ENCODE data around the gene AP1B1. TPM values are rescaled to one million over a fixed set of nuclear protein-coding genes. Genes with fewer than 3 reads are reported as not detected.
"Not testable (repeated sequence)": the region's sequence is repeated elsewhere in the genome, so short reads cannot be mapped to it uniquely, and the experiment has no call there.

Gene AP1B1
- total RNA-seq, 1 experiment from 2014 or later, result 88.9 TPM

DNA sequence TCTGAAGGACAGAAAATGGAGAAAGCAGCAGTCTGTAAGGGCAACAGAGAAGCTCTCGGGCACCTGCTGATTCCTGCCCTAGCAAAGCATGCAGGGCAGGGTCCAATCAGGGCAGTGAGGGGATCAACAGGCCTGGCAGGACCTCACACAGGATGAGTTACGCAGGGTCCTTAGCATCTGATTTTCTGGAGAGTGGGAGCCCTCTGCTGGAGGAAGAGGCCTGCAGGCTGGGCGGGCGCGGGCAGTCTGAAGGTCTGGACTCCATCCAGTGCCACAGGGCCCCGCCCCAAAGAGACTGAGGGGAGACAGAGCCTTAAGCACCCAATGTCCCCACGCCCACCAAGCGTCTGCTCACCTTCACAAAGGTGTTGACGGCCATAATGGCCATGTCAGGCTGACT lies 28.9 kb downstream of the AP1B1 start:
- Mint-ChIP-seq H3K27ac (ENCODE audit: unreplicated experiment) (no peak overlapping the region), H3K36me3 (ENCODE audit: insufficient read depth, unreplicated experiment) (peaks cover 24% of the 10 kb centered on the region), H3K4me1 (ENCODE audit: low read depth, unreplicated experiment) (peaks cover 8% of the 10 kb centered on the region), H3K27me3 (ENCODE audit: unreplicated experiment) (no peaks in the 10 kb centered on the region), H3K9me3 (ENCODE audit: low read depth, unreplicated experiment) (no peaks in the 10 kb centered on the region), H3K4me3 (ENCODE audit: low read depth, unreplicated experiment) (no peak overlapping the region)
- CTCF ChIA-PET, result interaction anchor here (0.8 kb wide), 1 partner anchor 53 kb away, joined by 3 read pairs; the partner anchor contains the start of gene GAS2L1
- intact Hi-C loops (cut with micrococcal nuclease; ENCODE audit: unreplicated experiment), result no loop called here
- no TSS peak for BruUV-seq (replicated peaks)
- TF ChIP-seq, protein P1, sequence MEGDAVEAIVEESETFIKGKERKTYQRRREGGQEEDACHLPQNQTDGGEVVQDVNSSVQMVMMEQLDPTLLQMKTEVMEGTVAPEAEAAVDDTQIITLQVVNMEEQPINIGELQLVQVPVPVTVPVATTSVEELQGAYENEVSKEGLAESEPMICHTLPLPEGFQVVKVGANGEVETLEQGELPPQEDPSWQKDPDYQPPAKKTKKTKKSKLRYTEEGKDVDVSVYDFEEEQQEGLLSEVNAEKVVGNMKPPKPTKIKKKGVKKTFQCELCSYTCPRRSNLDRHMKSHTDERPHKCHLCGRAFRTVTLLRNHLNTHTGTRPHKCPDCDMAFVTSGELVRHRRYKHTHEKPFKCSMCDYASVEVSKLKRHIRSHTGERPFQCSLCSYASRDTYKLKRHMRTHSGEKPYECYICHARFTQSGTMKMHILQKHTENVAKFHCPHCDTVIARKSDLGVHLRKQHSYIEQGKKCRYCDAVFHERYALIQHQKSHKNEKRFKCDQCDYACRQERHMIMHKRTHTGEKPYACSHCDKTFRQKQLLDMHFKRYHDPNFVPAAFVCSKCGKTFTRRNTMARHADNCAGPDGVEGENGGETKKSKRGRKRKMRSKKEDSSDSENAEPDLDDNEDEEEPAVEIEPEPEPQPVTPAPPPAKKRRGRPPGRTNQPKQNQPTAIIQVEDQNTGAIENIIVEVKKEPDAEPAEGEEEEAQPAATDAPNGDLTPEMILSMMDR (IDR thresholded peaks at IDR 0.05; ENCODE audit: unreplicated experiment), result peak; percentile 20
- DNase-seq, result peak; percentile 49

DNA sequence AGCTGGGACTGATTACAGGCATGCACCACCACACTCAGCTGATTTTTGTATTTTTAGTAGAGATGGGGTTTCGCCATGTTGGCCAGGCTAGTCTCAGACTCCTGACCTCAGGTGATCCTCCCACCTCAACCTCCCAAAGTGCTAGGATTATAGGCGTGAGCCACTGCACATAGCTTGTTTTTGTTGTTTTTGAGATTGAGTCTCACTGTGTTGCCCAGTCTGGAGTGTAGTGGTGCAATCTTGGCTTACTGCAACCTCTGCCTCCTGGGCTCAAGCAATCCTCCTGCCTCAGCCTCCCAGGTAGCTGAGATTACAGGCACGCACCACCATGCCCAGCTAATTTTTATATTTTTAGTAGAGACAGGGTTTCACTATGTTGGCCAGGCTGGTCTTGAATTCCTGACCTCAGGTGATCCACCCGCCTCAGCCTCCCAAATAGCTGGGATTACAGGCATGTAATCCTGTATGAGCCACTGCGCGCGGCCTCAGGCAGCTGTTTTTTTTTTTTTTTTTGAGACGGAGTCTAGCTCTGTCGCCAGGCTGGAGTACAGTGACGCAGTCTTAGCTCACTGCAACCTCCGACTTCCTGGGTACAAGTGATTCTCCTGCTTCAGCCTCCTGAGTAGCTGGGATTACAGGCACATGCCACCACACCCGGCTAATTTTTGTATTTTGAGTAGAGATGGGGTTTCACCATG lies 31.0 kb downstream of the AP1B1 start:
- H3K27ac Mint-ChIP-seq (ENCODE audit: unreplicated experiment); H3K9me3 Mint-ChIP-seq (ENCODE audit: low read depth, unreplicated experiment); H3K4me3 Mint-ChIP-seq (ENCODE audit: low read depth, unreplicated experiment); CTCF ChIA-PET; DNase-seq; intact Hi-C loops (cut with micrococcal nuclease; ENCODE audit: unreplicated experiment); BruUV-seq (replicated peaks); H3K27me3 Mint-ChIP-seq (ENCODE audit: unreplicated experiment); H3K4me1 Mint-ChIP-seq (ENCODE audit: low read depth, unreplicated experiment): not testable (repeated sequence)
- H3K36me3 Mint-ChIP-seq (ENCODE audit: insufficient read depth, unreplicated experiment), result peaks cover 35% of the 10 kb centered on the region

DNA sequence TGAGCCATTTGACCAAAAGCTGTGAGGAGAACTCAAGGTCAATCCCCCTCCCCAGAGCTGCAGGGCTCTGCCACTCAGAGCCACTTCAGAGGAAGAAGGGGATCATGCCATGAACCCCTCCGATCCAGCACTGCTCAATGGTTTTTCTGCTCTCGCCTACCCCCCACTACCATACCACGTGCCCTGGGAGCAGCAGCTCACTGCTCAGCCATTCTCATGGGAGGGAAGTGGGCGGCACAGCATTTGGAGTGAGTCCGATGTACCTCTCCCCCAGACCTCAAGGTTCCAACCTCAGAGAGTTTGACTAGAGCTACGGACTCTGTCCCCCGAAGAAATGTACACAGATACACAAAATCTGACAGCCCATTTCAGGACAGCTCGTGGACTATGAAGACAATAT lies 34.5 kb downstream of the AP1B1 start:
- no TSS peak for BruUV-seq (replicated peaks)
- peaks cover 34% of the 10 kb centered on the region for H3K36me3 Mint-ChIP-seq (ENCODE audit: insufficient read depth, unreplicated experiment)
- DNase-seq, result no peak
- TF ChIP-seq, protein P1 (IDR thresholded peaks at IDR 0.05; ENCODE audit: unreplicated experiment), result no peak
- H3K4me1 Mint-ChIP-seq (ENCODE audit: low read depth, unreplicated experiment), result no peaks in the 10 kb centered on the region
- H3K27ac Mint-ChIP-seq (ENCODE audit: unreplicated experiment), result no peak overlapping the region
- no peak overlapping the region for H3K4me3 Mint-ChIP-seq (ENCODE audit: low read depth, unreplicated experiment)
- no peaks in the 10 kb centered on the region for H3K27me3 Mint-ChIP-seq (ENCODE audit: unreplicated experiment)
- H3K9me3 Mint-ChIP-seq (ENCODE audit: low read depth, unreplicated experiment), result no peaks in the 10 kb centered on the region
- intact Hi-C loops (cut with micrococcal nuclease; ENCODE audit: unreplicated experiment), result no loop called here
- CTCF ChIA-PET, result interaction anchor here (0.6 kb wide), 1 partner anchor 24 kb away, joined by 3 read pairs; no protein-coding TSS in a partner anchor

DNA sequence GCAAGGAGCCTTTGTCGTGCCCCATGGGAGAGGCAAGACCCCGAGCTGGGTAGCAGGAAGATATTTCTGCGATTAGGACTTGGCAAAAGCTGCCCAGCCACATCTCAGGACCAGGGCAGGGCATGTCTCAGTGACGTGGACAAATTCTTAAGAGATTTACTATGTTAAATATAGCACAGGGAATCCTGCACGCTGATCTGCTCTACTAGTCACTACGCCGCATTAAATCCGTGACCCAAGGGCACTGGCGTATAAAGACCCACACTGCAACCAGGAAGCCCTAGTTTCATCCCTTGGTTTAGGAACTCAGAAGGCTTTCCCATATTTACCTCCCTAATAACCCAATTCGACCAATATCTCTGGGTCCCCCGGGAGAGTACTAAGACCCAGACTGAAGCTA lies 35.1 kb downstream of the AP1B1 start:
- intact Hi-C loops (cut with micrococcal nuclease; ENCODE audit: unreplicated experiment), result no loop called here
- BruUV-seq (replicated peaks), result no TSS peak
- H3K4me3 Mint-ChIP-seq (ENCODE audit: low read depth, unreplicated experiment), result no peak overlapping the region
- CTCF ChIA-PET, result no interaction called here
- H3K4me1 Mint-ChIP-seq (ENCODE audit: low read depth, unreplicated experiment), result no peaks in the 10 kb centered on the region
- H3K9me3 Mint-ChIP-seq (ENCODE audit: low read depth, unreplicated experiment), result no peaks in the 10 kb centered on the region
- TF ChIP-seq, protein P1 (IDR thresholded peaks at IDR 0.05; ENCODE audit: unreplicated experiment), result no peak
- H3K27ac Mint-ChIP-seq (ENCODE audit: unreplicated experiment), result no peak overlapping the region
- DNase-seq, result no peak
- no peaks in the 10 kb centered on the region for H3K27me3 Mint-ChIP-seq (ENCODE audit: unreplicated experiment)
- peaks cover 32% of the 10 kb centered on the region for H3K36me3 Mint-ChIP-seq (ENCODE audit: insufficient read depth, unreplicated experiment)

DNA sequence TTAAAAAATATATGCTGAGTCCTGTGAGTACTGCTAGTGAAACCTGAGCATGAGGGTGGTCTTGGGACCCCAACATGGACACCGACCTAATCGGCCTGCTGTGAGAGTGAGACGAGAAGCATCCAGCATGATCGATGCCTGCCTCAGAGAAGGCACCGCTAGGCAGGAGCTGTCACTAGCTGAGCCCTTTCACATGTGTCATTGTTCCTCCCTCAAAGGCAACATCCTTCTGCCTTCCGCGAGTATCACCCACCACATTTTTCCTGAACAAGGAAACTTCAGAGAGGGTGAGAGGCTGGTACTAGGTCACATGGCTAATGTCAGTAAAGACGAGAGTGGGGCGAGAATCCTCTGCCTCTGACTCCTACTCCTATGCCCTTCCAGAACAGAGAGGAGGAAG lies 35.6 kb downstream of the AP1B1 start:
- TF ChIP-seq, protein P1 (IDR thresholded peaks at IDR 0.05; ENCODE audit: unreplicated experiment), result no peak
- Mint-ChIP-seq H3K27ac (ENCODE audit: unreplicated experiment) (no peak overlapping the region), H3K27me3 (ENCODE audit: unreplicated experiment) (no peaks in the 10 kb centered on the region), H3K9me3 (ENCODE audit: low read depth, unreplicated experiment) (no peaks in the 10 kb centered on the region), H3K4me1 (ENCODE audit: low read depth, unreplicated experiment) (no peaks in the 10 kb centered on the region), H3K4me3 (ENCODE audit: low read depth, unreplicated experiment) (no peak overlapping the region), H3K36me3 (ENCODE audit: insufficient read depth, unreplicated experiment) (peaks cover 29% of the 10 kb centered on the region)
- intact Hi-C loops (cut with micrococcal nuclease; ENCODE audit: unreplicated experiment), result no loop called here
- CTCF ChIA-PET, result no interaction called here
- DNase-seq, result no peak
- no TSS peak for BruUV-seq (replicated peaks)

Data from Calu3 (cell line).